Measurements from ENCODE around the gene RMND1.
"Not testable (repeated sequence)": the region's sequence is repeated elsewhere in the genome, so short reads cannot be mapped to it uniquely, and the experiment has no call there.

RMND1 gene

GRCh38 chr6:151374036-151374683 is 77.8 kb downstream of the RMND1 start:
- no peaks in the 10 kb centered on the region for H3K27me3 Mint-ChIP-seq (ENCODE audit: low read depth)
- H3K4me3 Mint-ChIP-seq, result peak overlapping the region; percentile 80
- no peaks in the 10 kb centered on the region for H3K9me3 Mint-ChIP-seq
- H3K4me1 Mint-ChIP-seq (ENCODE audit: low read depth), result peaks cover 68% of the 10 kb centered on the region
- H3K27ac Mint-ChIP-seq, result peak overlapping the region; percentile 85
- H3K36me3 Mint-ChIP-seq (ENCODE audit: low read depth), result peaks cover 30% of the 10 kb centered on the region

GRCh38 chr6:151372164-151372563 is 79.8 kb downstream of the RMND1 start:
- peaks cover 56% of the 10 kb centered on the region for H3K4me1 Mint-ChIP-seq (ENCODE audit: low read depth)
- H3K27me3 Mint-ChIP-seq (ENCODE audit: low read depth), result no peaks in the 10 kb centered on the region
- H3K4me3 Mint-ChIP-seq, result peak overlapping the region; percentile 80
- peak overlapping the region; percentile 91 for H3K27ac Mint-ChIP-seq
- no peaks in the 10 kb centered on the region for H3K9me3 Mint-ChIP-seq
- peaks cover 31% of the 10 kb centered on the region for H3K36me3 Mint-ChIP-seq (ENCODE audit: low read depth)

DNA sequence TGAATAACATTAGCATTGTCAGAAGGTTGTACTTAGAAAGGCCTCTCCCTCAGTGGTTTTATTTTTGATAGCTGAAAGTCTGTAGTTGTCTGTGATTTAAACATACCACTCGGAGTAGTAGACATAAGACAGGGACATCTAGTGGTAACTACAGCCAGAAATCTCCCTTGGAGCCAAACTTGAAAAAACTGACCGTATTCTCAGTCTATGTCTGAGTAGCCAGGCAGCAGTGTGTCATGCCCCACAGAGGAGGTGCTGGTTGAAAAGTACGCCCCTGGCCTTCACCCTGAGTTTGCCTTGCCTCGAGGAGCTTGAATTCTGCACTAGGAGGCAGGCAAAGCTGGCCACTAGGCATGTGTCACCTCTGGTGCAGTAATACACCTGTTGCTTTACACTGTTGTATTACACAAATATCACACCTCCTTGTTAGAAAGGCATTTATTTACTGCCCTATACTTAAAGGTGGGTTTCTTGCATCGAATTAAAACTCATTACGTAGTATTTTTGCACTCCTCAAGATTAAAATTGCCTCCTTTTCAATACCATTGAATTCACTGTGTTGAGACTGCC is 81.3 kb downstream of the RMND1 start:
- peaks cover 41% of the 10 kb centered on the region for H3K4me1 Mint-ChIP-seq (ENCODE audit: low read depth)
- no peak overlapping the region for H3K27ac Mint-ChIP-seq
- no peaks in the 10 kb centered on the region for H3K27me3 Mint-ChIP-seq (ENCODE audit: low read depth)
- H3K36me3 Mint-ChIP-seq (ENCODE audit: low read depth), result peaks cover 42% of the 10 kb centered on the region
- H3K9me3 Mint-ChIP-seq, result no peaks in the 10 kb centered on the region
- no peak overlapping the region for H3K4me3 Mint-ChIP-seq

GRCh38 chr6:151365233-151365632 is 86.7 kb downstream of the RMND1 start:
- peaks cover 3% of the 10 kb centered on the region for H3K4me1 Mint-ChIP-seq (ENCODE audit: low read depth)
- H3K27me3 Mint-ChIP-seq (ENCODE audit: low read depth), result no peaks in the 10 kb centered on the region
- peaks cover 41% of the 10 kb centered on the region for H3K36me3 Mint-ChIP-seq (ENCODE audit: low read depth)
- no peaks in the 10 kb centered on the region for H3K9me3 Mint-ChIP-seq
- H3K4me3 Mint-ChIP-seq, result no peak overlapping the region
- H3K27ac Mint-ChIP-seq, result no peak overlapping the region

GRCh38 chr6:151359486-151359885 is 92.4 kb downstream of the RMND1 start:
- H3K36me3 Mint-ChIP-seq (ENCODE audit: low read depth), result peaks cover 21% of the 10 kb centered on the region
- no peak overlapping the region for H3K4me3 Mint-ChIP-seq
- no peak overlapping the region for H3K27ac Mint-ChIP-seq
- H3K4me1 Mint-ChIP-seq (ENCODE audit: low read depth), result no peaks in the 10 kb centered on the region
- no peaks in the 10 kb centered on the region for H3K27me3 Mint-ChIP-seq (ENCODE audit: low read depth)
- no peaks in the 10 kb centered on the region for H3K9me3 Mint-ChIP-seq

DNA sequence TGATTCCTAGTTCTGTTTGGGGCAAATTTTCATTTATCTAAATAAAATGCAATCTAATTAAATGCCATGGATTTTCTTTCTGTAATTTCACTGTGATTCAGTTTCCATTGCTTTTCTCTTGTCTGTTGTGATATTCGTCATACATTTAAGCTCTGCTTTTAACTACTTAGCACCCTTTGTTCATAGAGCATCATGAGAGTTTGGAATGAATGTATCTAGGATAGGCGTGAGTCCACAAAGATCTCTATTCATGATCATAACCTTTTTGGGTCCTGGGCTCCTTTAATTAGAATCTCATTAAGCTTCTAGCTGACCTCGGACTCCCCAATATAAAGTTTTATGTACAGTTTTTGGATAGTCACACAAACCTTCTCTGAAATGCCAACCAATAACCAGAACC is 93.5 kb downstream of the RMND1 start:
- Mint-ChIP-seq H3K36me3 (ENCODE audit: low read depth) (peaks cover 20% of the 10 kb centered on the region), H3K27ac (no peak overlapping the region), H3K4me3 (no peak overlapping the region), H3K4me1 (ENCODE audit: low read depth) (peaks cover 1% of the 10 kb centered on the region), H3K27me3 (ENCODE audit: low read depth) (no peaks in the 10 kb centered on the region), H3K9me3 (no peaks in the 10 kb centered on the region)

GRCh38 chr6:151357758-151358436 is 94.0 kb downstream of the RMND1 start:
- no peaks in the 10 kb centered on the region for H3K9me3 Mint-ChIP-seq
- no peak overlapping the region for H3K27ac Mint-ChIP-seq
- H3K27me3 Mint-ChIP-seq (ENCODE audit: low read depth), result no peaks in the 10 kb centered on the region
- H3K36me3 Mint-ChIP-seq (ENCODE audit: low read depth), result peaks cover 20% of the 10 kb centered on the region
- peaks cover 1% of the 10 kb centered on the region for H3K4me1 Mint-ChIP-seq (ENCODE audit: low read depth)
- no peak overlapping the region for H3K4me3 Mint-ChIP-seq

DNA sequence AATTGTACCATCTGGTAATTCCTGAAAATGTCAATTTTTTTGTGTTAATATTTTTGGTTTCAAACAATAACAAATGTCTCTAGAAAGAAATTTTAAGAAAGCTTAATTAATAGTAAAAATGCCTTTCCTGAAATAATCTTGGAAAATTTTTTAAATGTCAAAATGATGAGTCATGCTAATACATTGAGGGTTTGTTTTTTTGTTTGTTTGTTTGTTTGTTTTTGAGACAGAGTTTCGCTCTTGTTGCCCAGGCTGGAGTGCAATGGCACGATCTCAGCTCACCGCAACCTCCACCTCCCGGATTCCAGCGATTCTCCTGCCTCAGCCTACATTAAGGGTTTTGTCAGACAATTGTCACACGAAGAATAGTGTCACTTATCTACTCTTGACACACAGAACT is 94.9 kb downstream of the RMND1 start:
- H3K36me3 Mint-ChIP-seq (ENCODE audit: low read depth), result peaks cover 15% of the 10 kb centered on the region
- not testable (repeated sequence) for H3K4me3 Mint-ChIP-seq; H3K4me1 Mint-ChIP-seq (ENCODE audit: low read depth); H3K27me3 Mint-ChIP-seq (ENCODE audit: low read depth); H3K9me3 Mint-ChIP-seq; H3K27ac Mint-ChIP-seq
